Spinal cord (tissue), 10 donors: ENCODE results near the gene MEIOC. TPM values are rescaled to one million over a fixed set of nuclear protein-coding genes. Genes with fewer than 3 reads are reported as not detected.
"Not testable (repeated sequence)": the region's sequence is repeated elsewhere in the genome, so short reads cannot be mapped to it uniquely, and the experiment has no call there.

Source experiments
- DNase-seq, 6 donors: peaks; one replicate each; pipeline versions ENCODE4 v3.0.0 to v3.0.0-alpha.2; 2013 to 2015; ENCODE audit warnings: low spot score in 6 of 6, low read depth in 4 of 6
- H3K27ac ChIP-seq: one replicate; pipeline ENCODE4 v1.5.1; 2013; ENCODE audit warnings: low read depth, low read length, control low read depth
- H3K27me3 ChIP-seq: one replicate; pipeline ENCODE4 v1.6.1; 2013; ENCODE audit warnings: low read length; ENCODE audit not compliant: control insufficient read depth, insufficient read depth
- H3K36me3 ChIP-seq: one replicate; pipeline ENCODE4 v1.6.1; 2013; ENCODE audit warnings: low read length; ENCODE audit not compliant: control insufficient read depth, insufficient read depth
- H3K4me1 ChIP-seq: one replicate; pipeline ENCODE4 v1.6.1; 2013; ENCODE audit warnings: low read length; ENCODE audit not compliant: control insufficient read depth, insufficient read depth
- H3K4me3 ChIP-seq: one replicate; pipeline ENCODE4 v1.5.1; 2013; ENCODE audit warnings: low read depth, low read length, control low read depth
- H3K9me3 ChIP-seq: one replicate; pipeline ENCODE4 v1.6.1; 2013; ENCODE audit warnings: low read length; ENCODE audit not compliant: control insufficient read depth, insufficient read depth
- WGBS: methylation state at CpG from one replicate; pipeline ENCODE4 v1.1.5; 2013; ENCODE audit warnings: missing lambda C conversion rate; ENCODE audit not compliant: insufficient coverage; 5-methylcytosine and 5-hydroxymethylcytosine counted together
- long read RNA-seq, 4 donors: transcript quantifications; one replicate each; lab custom pipeline, GENCODE V29; 2026
- polyA plus RNA-seq, 2 donors: library from polyadenylated mRNA; unstranded; fragments of 120-200 nt; gene quantifications; one replicate each; pipeline ENCODE4 v1.2.1, GENCODE V29; 2013; ENCODE audit not compliant: insufficient read length in 2 of 2
- total RNA-seq, 2 donors: library from RNA; depleted of rRNA in 1 of 2; stranded (reverse); fragments of 120-200 nt in 1 of 2; fragments of >200 nt in 1 of 2; gene quantifications; one replicate each; pipeline versions ENCODE4 v1.2.3 to v1.2.4, GENCODE V29; 2013 to 2014
- donor health status: healthy.

MEIOC gene
- total RNA-seq (under 1 TPM; 0.22 to 0.50 TPM), polyA plus RNA-seq (1 to 10 TPM; 1.9 to 2.1 TPM)
- long read RNA-seq, donor 1, partial matches to known transcripts = 27 of 27 reads
- long read RNA-seq, donor 1, other reads (novel, unspliced or antisense) = 0 of 27 reads
- long read RNA-seq, donor 2 = 0 reads
- long read RNA-seq, donor 3 = 0 reads
- long read RNA-seq, donor 4, partial matches to known transcripts = 13 of 35 reads
- long read RNA-seq, donor 4, other reads (novel, unspliced or antisense) = 22 of 35 reads

- no peak within 1 kb of the TSS for H3K4me3 ChIP-seq
Measured at GRCh38 chr17:44655983-44656710, at the start of gene MEIOC. Gene MEIOC, plus strand, starts transcription at chr17:44656468. Its CDS starts 146 bp downstream, at chr17:44656614.

GRCh38 chr17:44606658-44607057 lies 49.6 kb upstream of the MEIOC start:
- Histone ChIP-seq H3K36me3 (no peaks in the 10 kb centered on the region), H3K4me1 (peaks cover 31% of the 10 kb centered on the region), H3K9me3 (no peaks in the 10 kb centered on the region), H3K27me3 (no peaks in the 10 kb centered on the region), H3K4me3 (no peak overlapping the region), H3K27ac (no peak overlapping the region)
- WGBS = 100% methylated on average over 9 of the region's 11 CpGs
- DNase-seq = no peak

More at GRCh38 chr17:44655983-44656710, at the start of gene MEIOC:
- DNase-seq = peak in 2 of 6 donors; percentile 16 to 55
- Histone ChIP-seq H3K36me3 (no peaks in the 10 kb centered on the region), H3K27me3 (peaks cover 40% of the 10 kb centered on the region), H3K4me1 (peaks cover 7% of the 10 kb centered on the region), H3K27ac (no peak within 1 kb of the TSS), H3K9me3 (peaks cover 3% of the 10 kb centered on the region)
- 4% methylated on average over 55 of the region's 57 CpGs for WGBS

GRCh38 chr17:44607836-44608690 lies 48.2 kb upstream of the MEIOC start:
- 51% methylated on average over 6 of the region's 10 CpGs for WGBS
- DNase-seq = peak in 3 of 6 donors; percentile 8 to 83 (median 26)
- Histone ChIP-seq H3K9me3 (no peaks in the 10 kb centered on the region), H3K36me3 (no peaks in the 10 kb centered on the region), H3K4me3 (no peak overlapping the region), H3K27ac (peak overlapping the region; percentile 47), H3K27me3 (no peaks in the 10 kb centered on the region), H3K4me1 (peaks cover 25% of the 10 kb centered on the region)

DNA sequence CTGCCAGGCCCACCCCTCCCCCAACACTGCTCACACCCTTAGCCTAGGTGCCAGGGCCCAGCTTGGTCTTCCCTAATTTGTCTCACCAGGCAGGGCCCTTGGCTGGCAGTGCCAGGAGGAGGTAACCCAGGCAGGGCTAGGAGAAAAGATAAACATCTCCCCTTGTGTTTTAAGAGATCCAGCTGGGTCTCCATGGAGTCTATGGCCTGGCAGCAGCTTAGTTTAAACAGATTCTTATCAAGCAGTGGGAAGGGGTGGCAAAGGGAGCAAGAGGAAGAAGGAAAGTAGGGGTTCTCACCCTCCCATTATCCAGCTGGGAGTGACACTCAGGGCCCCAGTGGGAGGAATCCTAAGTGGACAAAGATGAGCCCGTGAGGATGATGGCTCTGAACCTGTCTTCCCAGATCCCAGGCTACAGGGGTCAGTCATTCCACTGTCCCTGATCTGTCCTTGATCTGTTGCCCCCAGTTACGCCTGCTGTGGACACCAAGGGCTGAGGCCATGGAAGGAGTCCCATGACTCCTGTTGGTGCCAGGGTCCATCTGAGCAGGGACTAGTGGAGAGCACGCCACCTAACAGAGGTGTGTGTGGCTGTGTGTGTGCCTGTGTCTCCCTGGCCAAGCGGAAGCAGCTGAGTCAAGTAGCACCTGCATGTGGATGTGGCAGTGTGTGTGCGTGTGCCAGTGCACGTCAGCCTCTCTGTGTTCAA lies 47.4 kb upstream of the MEIOC start:
- H3K36me3 ChIP-seq = no peaks in the 10 kb centered on the region
- WGBS = 91% methylated on average over 6 of the region's 6 CpGs
- H3K4me3 ChIP-seq = no peak overlapping the region
- no peaks in the 10 kb centered on the region for H3K27me3 ChIP-seq
- no peaks in the 10 kb centered on the region for H3K9me3 ChIP-seq
- no peak for DNase-seq
- H3K4me1 ChIP-seq = peaks cover 25% of the 10 kb centered on the region
- H3K27ac ChIP-seq = peak overlapping the region; percentile 47

DNA sequence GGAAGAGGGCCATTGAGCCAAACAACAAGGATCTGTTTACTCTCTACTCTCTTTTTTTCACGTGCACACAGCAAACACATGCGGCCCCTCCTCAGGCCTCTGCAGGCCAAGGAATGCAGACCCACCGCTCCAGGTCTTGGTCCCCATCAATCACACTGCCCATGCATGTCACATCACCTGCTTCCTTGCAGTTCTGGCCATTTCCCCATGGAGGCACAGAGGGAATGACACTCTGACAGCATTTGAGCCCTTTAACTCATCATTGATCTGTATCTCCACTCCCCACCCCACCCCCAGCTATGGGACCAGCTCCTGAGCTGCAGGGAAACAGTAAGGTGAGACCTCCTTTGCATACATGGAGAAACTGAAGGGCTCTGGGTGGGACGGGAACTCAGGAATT lies 45.9 kb upstream of the MEIOC start:
- Histone ChIP-seq H3K4me3 (no peak overlapping the region), H3K27ac (no peak overlapping the region), H3K9me3 (no peaks in the 10 kb centered on the region), H3K36me3 (no peaks in the 10 kb centered on the region), H3K27me3 (no peaks in the 10 kb centered on the region), H3K4me1 (peaks cover 17% of the 10 kb centered on the region)
- WGBS = 44% methylated on average over 3 of the region's 4 CpGs
- no peak for DNase-seq

DNA sequence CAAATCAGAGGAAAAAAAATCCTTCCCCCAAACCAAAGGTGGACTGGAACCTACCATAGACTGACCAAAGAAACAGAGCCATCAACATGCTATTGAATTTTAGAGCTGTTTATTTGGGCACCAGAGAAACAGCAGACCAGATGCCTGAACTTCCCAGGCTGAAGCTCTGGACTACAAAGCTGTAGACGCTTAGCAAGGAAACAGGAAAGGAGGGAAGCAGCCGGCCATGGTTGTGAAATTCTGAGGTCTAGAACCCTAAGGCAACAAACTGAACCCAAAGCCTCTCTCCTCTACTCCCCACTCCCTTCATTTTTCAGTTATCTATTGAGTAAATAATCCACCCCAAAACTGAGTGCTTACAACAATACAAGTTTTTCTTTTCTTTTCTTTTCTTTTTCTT lies 45.4 kb upstream of the MEIOC start:
- peaks cover 17% of the 10 kb centered on the region for H3K4me1 ChIP-seq
- WGBS = no CpG with 5 or more reads among the region's 2 CpGs
- DNase-seq = no peak
- no peaks in the 10 kb centered on the region for H3K27me3 ChIP-seq
- no peaks in the 10 kb centered on the region for H3K36me3 ChIP-seq
- H3K4me3 ChIP-seq = no peak overlapping the region
- no peaks in the 10 kb centered on the region for H3K9me3 ChIP-seq
- no peak overlapping the region for H3K27ac ChIP-seq

- Histone ChIP-seq H3K27me3 (no peaks in the 10 kb centered on the region), H3K36me3 (no peaks in the 10 kb centered on the region), H3K4me1 (no peaks in the 10 kb centered on the region), H3K9me3 (no peaks in the 10 kb centered on the region), H3K27ac (no peak overlapping the region), H3K4me3 (no peak overlapping the region)
- no peak for DNase-seq
- no CpG with 5 or more reads among the region's 5 CpGs for WGBS
Measured at GRCh38 chr17:44614862-44615261, 41.4 kb upstream of the MEIOC start.

DNA sequence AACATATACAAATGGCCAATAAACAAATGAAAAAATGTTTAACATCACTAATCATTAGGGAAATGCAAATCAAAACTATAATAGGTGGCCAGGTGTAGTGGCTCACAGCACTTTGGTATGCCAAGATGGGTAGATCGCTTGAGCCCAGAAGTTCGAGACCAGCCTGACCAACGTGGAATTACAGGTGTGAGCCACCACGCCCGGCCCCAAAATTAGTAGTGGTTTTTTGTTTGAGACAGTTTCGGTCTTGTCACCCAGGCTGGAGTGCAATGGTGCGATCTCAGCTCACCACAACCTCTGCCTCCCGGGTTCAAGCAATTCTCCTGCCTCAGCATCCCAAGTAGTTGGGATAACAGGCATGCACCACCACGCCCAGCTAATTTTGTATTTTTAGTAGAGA lies 37.6 kb upstream of the MEIOC start:
- not testable (repeated sequence) for H3K4me1 ChIP-seq, H3K27me3 ChIP-seq

DNA sequence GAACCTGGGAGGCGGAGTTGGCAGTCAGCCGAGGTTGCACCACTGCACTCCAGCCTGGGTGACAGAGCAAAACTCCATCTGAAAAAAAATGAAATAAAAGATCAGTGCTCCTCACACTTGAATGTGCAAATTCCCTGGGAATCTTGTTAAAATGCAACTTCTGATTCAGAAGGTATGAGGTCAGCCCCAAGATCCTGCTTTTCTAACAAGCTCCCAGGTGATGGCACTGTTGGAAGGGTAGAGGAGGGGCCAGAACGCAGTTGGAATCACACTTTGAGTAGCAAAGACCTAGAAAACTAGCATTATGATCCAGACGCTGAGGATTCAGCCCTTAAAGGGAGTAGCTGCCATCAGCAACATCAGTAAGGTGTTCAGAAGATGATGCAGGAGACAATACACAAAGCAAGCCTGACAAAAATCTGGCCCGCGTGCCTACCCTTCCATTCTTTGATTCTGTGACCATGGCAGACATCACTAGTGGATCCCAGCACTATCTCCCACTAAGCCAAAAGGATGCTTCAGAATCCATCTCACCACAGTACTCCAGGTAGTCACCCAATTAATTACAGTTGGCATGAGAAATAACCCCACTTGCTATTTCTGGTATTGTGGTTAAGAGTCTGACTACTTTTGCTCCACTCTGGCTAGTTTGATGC lies 33.1 kb upstream of the MEIOC start:
- no peak for DNase-seq
- H3K27ac ChIP-seq = no peak overlapping the region
- H3K4me1 ChIP-seq = peaks cover 7% of the 10 kb centered on the region
- 89% methylated on average over 2 of the region's 6 CpGs for WGBS
- no peaks in the 10 kb centered on the region for H3K36me3 ChIP-seq
- no peaks in the 10 kb centered on the region for H3K9me3 ChIP-seq
- no peaks in the 10 kb centered on the region for H3K27me3 ChIP-seq
- H3K4me3 ChIP-seq = no peak overlapping the region

More for the DNA sequence above, 37.6 kb upstream of the MEIOC start:
- H3K4me3 ChIP-seq, H3K36me3 ChIP-seq, DNase-seq, H3K9me3 ChIP-seq, H3K27ac ChIP-seq: not testable (repeated sequence)
- 90% methylated on average over 4 of the region's 9 CpGs for WGBS
